SK-N-SH treated with all-trans-retinoic acid at 6 μM for 48 hours (cell line): ENCODE results near the gene ATXN3L.

Experiments
- ATAC-seq: fragments of 200-7000 bp; cut with Tn5 transposase; 3 replicates; pipeline ENCODE4 v1.9.1; 2020; ENCODE audit warnings: mild to moderate bottlenecking, moderate library complexity
- ARNTL ChIP-seq: fragments of 450-650 bp; formaldehyde crosslinking; IDR thresholded peaks from 2 replicates; pipeline ENCODE4 v1.5.0; 2020; ENCODE audit warnings: low read depth, mild to moderate bottlenecking, moderate library complexity, borderline replicate concordance
- BACH2 ChIP-seq: fragments of 250-450 bp; sonication (Bioruptor Pico); IDR thresholded peaks from 2 replicates; pipeline ENCODE4 v1.9.0; 2021; ENCODE audit warnings: mild to moderate bottlenecking, borderline replicate concordance
- CSDC2 ChIP-seq: fragments of 250-450 bp; sonication (Bioruptor Pico); IDR thresholded peaks from 2 replicates; pipeline ENCODE4 v1.5.0; 2020; ENCODE audit warnings: mild to moderate bottlenecking, moderate library complexity
- ESRRG ChIP-seq: fragments of 250-450 bp; sonication (Bioruptor Pico); IDR thresholded peaks from 2 replicates; pipeline ENCODE4 v1.6.1; 2021; ENCODE audit warnings: mild to moderate bottlenecking
- GLIS3 ChIP-seq: fragments of 250-450 bp; sonication (Bioruptor Pico); IDR thresholded peaks from 2 replicates; pipeline ENCODE4 v1.5.0; 2020; ENCODE audit warnings: mild to moderate bottlenecking, moderate library complexity
- ISL1 ChIP-seq: fragments of 250-450 bp; sonication (Bioruptor Pico); IDR thresholded peaks from 2 replicates; pipeline ENCODE4 v2.1.2; 2022; ENCODE audit warnings: mild to moderate bottlenecking, moderate library complexity
- OSR1 ChIP-seq: fragments of 250-450 bp; sonication (Bioruptor Pico); IDR thresholded peaks from 2 replicates; pipeline ENCODE4 v1.8.0; 2022; ENCODE audit warnings: moderate library complexity, mild to moderate bottlenecking, inconsistent platforms
- POU6F1 ChIP-seq: fragments of 250-450 bp; sonication (Bioruptor Pico); IDR thresholded peaks from 2 replicates; pipeline ENCODE4 v1.8.0; 2021; ENCODE audit warnings: low read depth, mild to moderate bottlenecking, moderate library complexity, borderline replicate concordance
- PPARA ChIP-seq: fragments of 250-450 bp; sonication (Bioruptor Pico); IDR thresholded peaks from 2 replicates; pipeline ENCODE4 v1.5.0; 2020; ENCODE audit warnings: mild to moderate bottlenecking, borderline replicate concordance
- RARB ChIP-seq: fragments of 250-450 bp; sonication (Bioruptor Pico); IDR thresholded peaks from 2 replicates; pipeline ENCODE4 v1.8.0; 2021; ENCODE audit warnings: mild to moderate bottlenecking, moderate library complexity
- SNAI2 ChIP-seq: fragments of 250-450 bp; sonication (Bioruptor Pico); IDR thresholded peaks from 2 replicates; pipeline ENCODE4 v1.5.0; 2020; ENCODE audit warnings: mild to moderate bottlenecking, moderate library complexity
- TCF4 ChIP-seq: fragments of 250-450 bp; sonication (Bioruptor Pico); IDR thresholded peaks from 2 replicates; pipeline ENCODE4 v1.8.0; 2021; ENCODE audit warnings: mild to moderate bottlenecking, moderate library complexity, borderline replicate concordance
- TOX ChIP-seq: fragments of 250-450 bp; sonication (Bioruptor Pico); IDR thresholded peaks from 2 replicates; pipeline ENCODE4 v1.8.0; 2021; ENCODE audit warnings: mild to moderate bottlenecking, moderate library complexity, borderline replicate concordance
- ZC3H10 ChIP-seq: fragments of 250-450 bp; sonication (Bioruptor Pico); IDR thresholded peaks from 2 replicates; pipeline ENCODE4 v1.5.1; 2021; ENCODE audit warnings: mild to moderate bottlenecking, moderate library complexity
- ZFP30 ChIP-seq: fragments of 450-650 bp; formaldehyde crosslinking; IDR thresholded peaks from 2 replicates; pipeline ENCODE4 v1.5.0; 2022; ENCODE audit warnings: mild to moderate bottlenecking, moderate library complexity
- ZNF565 ChIP-seq: fragments of 450-650 bp; formaldehyde crosslinking; conservative IDR thresholded peaks from 2 replicates; pipeline ENCODE4 v1.5.0; 2020; ENCODE audit warnings: low read depth, mild to moderate bottlenecking, moderate library complexity
- ZNF70 ChIP-seq: fragments of 450-650 bp; formaldehyde crosslinking; IDR thresholded peaks from 2 replicates; pipeline ENCODE4 v1.5.0; 2020; ENCODE audit warnings: mild to moderate bottlenecking, moderate library complexity
- ZNF8 ChIP-seq: fragments of 450-650 bp; formaldehyde crosslinking; IDR thresholded peaks from 2 replicates; pipeline ENCODE4 v1.5.0; 2020; ENCODE audit warnings: mild to moderate bottlenecking, moderate library complexity
- TF ChIP-seq, protein P1 (sequence below): fragments of 250-450 bp; sonication (Bioruptor Pico); IDR thresholded peaks from 2 replicates; pipeline ENCODE4 v1.5.1; 2020; ENCODE audit warnings: low read depth, mild to moderate bottlenecking, moderate library complexity
- TF ChIP-seq, protein P2 (sequence below): fragments of 250-450 bp; sonication (Bioruptor Pico); IDR thresholded peaks from 2 replicates; pipeline ENCODE4 v1.5.1; 2021; ENCODE audit warnings: mild to moderate bottlenecking, moderate library complexity
- TF ChIP-seq, protein P3 (sequence below): fragments of 250-450 bp; sonication (Bioruptor Pico); IDR thresholded peaks from 2 replicates; pipeline ENCODE4 v1.8.0; 2020; ENCODE audit warnings: mild to moderate bottlenecking, moderate library complexity, borderline replicate concordance
- TF ChIP-seq, protein P4 (sequence below): fragments of 250-450 bp; sonication (Bioruptor Pico); IDR thresholded peaks from 2 replicates; pipeline ENCODE4 v1.5.0; 2020; ENCODE audit warnings: mild to moderate bottlenecking, moderate library complexity

ATXN3L gene

GRCh38 chrX:13340182-13340791 lies 20.4 kb upstream of the ATXN3L start:
- peak; percentile 21 for ATAC-seq
- TF ChIP-seq POU6F1 (no peak), ZC3H10 (CRISPR knock-in tag) (no peak), PPARA (CRISPR knock-in tag) (no peak), SNAI2 (CRISPR knock-in tag) (no peak), BACH2 (no peak), RARB (CRISPR knock-in tag) (no peak), ZNF565 (no peak), ZFP30 (CRISPR knock-in tag) (no peak), CSDC2 (no peak), ZNF8 (no peak), GLIS3 (CRISPR knock-in tag) (no peak), ARNTL (CRISPR knock-in tag) (no peak), OSR1 (CRISPR knock-in tag) (no peak), ZNF70 (CRISPR knock-in tag) (no peak), TCF4 (CRISPR knock-in tag) (no peak), ESRRG (CRISPR knock-in tag) (no peak)
- TF ChIP-seq, protein P1, sequence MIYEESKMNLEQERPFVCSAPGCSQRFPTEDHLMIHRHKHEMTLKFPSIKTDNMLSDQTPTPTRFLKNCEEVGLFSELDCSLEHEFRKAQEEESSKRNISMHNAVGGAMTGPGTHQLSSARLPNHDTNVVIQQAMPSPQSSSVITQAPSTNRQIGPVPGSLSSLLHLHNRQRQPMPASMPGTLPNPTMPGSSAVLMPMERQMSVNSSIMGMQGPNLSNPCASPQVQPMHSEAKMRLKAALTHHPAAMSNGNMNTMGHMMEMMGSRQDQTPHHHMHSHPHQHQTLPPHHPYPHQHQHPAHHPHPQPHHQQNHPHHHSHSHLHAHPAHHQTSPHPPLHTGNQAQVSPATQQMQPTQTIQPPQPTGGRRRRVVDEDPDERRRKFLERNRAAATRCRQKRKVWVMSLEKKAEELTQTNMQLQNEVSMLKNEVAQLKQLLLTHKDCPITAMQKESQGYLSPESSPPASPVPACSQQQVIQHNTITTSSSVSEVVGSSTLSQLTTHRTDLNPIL (CRISPR knock-in tag) = no peak
- TF ChIP-seq, protein P2, sequence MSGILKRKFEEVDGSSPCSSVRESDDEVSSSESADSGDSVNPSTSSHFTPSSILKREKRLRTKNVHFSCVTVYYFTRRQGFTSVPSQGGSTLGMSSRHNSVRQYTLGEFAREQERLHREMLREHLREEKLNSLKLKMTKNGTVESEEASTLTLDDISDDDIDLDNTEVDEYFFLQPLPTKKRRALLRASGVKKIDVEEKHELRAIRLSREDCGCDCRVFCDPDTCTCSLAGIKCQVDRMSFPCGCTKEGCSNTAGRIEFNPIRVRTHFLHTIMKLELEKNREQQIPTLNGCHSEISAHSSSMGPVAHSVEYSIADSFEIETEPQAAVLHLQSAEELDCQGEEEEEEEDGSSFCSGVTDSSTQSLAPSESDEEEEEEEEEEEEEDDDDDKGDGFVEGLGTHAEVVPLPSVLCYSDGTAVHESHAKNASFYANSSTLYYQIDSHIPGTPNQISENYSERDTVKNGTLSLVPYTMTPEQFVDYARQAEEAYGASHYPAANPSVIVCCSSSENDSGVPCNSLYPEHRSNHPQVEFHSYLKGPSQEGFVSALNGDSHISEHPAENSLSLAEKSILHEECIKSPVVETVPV (CRISPR knock-in tag) = no peak
- TF ChIP-seq, protein P3, sequence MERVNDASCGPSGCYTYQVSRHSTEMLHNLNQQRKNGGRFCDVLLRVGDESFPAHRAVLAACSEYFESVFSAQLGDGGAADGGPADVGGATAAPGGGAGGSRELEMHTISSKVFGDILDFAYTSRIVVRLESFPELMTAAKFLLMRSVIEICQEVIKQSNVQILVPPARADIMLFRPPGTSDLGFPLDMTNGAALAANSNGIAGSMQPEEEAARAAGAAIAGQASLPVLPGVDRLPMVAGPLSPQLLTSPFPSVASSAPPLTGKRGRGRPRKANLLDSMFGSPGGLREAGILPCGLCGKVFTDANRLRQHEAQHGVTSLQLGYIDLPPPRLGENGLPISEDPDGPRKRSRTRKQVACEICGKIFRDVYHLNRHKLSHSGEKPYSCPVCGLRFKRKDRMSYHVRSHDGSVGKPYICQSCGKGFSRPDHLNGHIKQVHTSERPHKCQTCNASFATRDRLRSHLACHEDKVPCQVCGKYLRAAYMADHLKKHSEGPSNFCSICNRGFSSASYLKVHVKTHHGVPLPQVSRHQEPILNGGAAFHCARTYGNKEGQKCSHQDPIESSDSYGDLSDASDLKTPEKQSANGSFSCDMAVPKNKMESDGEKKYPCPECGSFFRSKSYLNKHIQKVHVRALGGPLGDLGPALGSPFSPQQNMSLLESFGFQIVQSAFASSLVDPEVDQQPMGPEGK (CRISPR knock-in tag) = no peak
- TF ChIP-seq, protein P4, sequence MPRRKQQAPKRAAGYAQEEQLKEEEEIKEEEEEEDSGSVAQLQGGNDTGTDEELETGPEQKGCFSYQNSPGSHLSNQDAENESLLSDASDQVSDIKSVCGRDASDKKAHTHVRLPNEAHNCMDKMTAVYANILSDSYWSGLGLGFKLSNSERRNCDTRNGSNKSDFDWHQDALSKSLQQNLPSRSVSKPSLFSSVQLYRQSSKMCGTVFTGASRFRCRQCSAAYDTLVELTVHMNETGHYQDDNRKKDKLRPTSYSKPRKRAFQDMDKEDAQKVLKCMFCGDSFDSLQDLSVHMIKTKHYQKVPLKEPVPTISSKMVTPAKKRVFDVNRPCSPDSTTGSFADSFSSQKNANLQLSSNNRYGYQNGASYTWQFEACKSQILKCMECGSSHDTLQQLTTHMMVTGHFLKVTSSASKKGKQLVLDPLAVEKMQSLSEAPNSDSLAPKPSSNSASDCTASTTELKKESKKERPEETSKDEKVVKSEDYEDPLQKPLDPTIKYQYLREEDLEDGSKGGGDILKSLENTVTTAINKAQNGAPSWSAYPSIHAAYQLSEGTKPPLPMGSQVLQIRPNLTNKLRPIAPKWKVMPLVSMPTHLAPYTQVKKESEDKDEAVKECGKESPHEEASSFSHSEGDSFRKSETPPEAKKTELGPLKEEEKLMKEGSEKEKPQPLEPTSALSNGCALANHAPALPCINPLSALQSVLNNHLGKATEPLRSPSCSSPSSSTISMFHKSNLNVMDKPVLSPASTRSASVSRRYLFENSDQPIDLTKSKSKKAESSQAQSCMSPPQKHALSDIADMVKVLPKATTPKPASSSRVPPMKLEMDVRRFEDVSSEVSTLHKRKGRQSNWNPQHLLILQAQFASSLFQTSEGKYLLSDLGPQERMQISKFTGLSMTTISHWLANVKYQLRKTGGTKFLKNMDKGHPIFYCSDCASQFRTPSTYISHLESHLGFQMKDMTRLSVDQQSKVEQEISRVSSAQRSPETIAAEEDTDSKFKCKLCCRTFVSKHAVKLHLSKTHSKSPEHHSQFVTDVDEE (CRISPR knock-in tag) = no peak

DNA sequence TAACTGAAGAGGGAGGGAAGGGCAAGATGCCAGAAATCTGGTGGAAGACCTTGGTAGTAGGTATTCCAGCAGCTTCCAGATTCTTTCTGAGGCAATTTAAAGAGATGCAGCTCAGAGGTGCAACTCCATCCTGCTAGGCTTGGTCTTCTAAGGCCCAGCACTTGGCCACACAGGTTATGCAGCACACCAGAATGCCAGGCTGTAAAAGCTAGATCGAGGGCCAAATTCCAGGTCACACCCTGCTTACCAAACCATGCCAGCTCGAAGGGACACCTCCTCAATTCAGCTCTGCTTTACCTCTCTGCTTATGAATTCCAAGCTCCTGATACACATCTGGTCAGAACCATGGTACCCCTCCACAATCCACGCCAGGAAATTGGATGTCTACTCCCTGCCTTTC lies 19.8 kb upstream of the ATXN3L start:
- ATAC-seq = peak; percentile 66
- TF ChIP-seq TCF4 (CRISPR knock-in tag) (no peak), TOX (CRISPR knock-in tag) (no peak), ZNF565 (no peak), BACH2 (no peak), SNAI2 (CRISPR knock-in tag) (no peak), ISL1 (CRISPR knock-in tag) (no peak), PPARA (CRISPR knock-in tag) (no peak), ZNF8 (no peak), GLIS3 (CRISPR knock-in tag) (no peak), ZNF70 (CRISPR knock-in tag) (no peak), ESRRG (CRISPR knock-in tag) (no peak), OSR1 (CRISPR knock-in tag) (no peak), ZC3H10 (CRISPR knock-in tag) (no peak), ZFP30 (CRISPR knock-in tag) (no peak), RARB (CRISPR knock-in tag) (no peak)
- TF ChIP-seq, protein P4 (CRISPR knock-in tag) = no peak
- TF ChIP-seq, protein P1 (CRISPR knock-in tag) = no peak
